Keratinocyte (primary cell): ENCODE data around the gene NPAS3. TPM values are rescaled to one million over a fixed set of nuclear protein-coding genes. Genes with fewer than 3 reads are reported as not detected.

Source experiments
- DNase-seq: peaks from one replicate; pipeline ENCODE4 v3.0.0-alpha.2; 2011; ENCODE audit warnings: low read depth, missing footprints, low spot score
- FAIRE-seq: peaks from 2 replicates; lab custom pipeline; 2011; peaks lifted over from hg19 to GRCh38; lab: Jason Lieb, UNC
- H2AFZ ChIP-seq: 2 replicates; pipeline ENCODE4 v1.6.0; 2012; ENCODE audit warnings: low read length, control low read depth, inconsistent platforms; ENCODE audit not compliant: control insufficient read depth
- H3K27ac ChIP-seq: 2 replicates; pipeline ENCODE4 v1.5.1; 2011; ENCODE audit warnings: low read length; ENCODE audit not compliant: control insufficient read depth, insufficient read depth
- H3K27me3 ChIP-seq: 3 replicates; pipeline ENCODE4 v1.6.0; 2011; ENCODE audit warnings: low read length; ENCODE audit not compliant: control insufficient read depth, insufficient read depth; ENCODE audit errors: extremely low read depth
- H3K36me3 ChIP-seq, 2 experiments: 2 replicates in 1 of 2; 3 replicates in 1 of 2; pipeline ENCODE4 v1.5.1; 2011; ENCODE audit warnings: low read length in 2 of 2, mild to moderate bottlenecking in 1 of 2; ENCODE audit not compliant: control insufficient read depth in 2 of 2, insufficient read depth in 2 of 2; ENCODE audit errors: extremely low read depth in 1 of 2
- H3K4me1 ChIP-seq: 3 replicates; pipeline ENCODE4 v1.5.1; 2011; ENCODE audit warnings: low read length; ENCODE audit not compliant: control insufficient read depth, insufficient read depth; ENCODE audit errors: extremely low read depth
- H3K4me2 ChIP-seq: 3 replicates; pipeline ENCODE4 v1.6.0; 2011; ENCODE audit warnings: low read depth, low read length; ENCODE audit not compliant: control insufficient read depth, insufficient read depth; ENCODE audit errors: extremely low read depth
- H3K4me3 ChIP-seq, 3 experiments: fragments of 200-600 bp in 1 of 3; sonication (generic) in 1 of 3; 2 replicates in 2 of 3; 3 replicates in 1 of 3; pipeline ENCODE4 v1.5.1; 2011 to 2016; ENCODE audit warnings: low read length in 3 of 3, mild to moderate bottlenecking in 3 of 3, control low read depth in 2 of 3, inconsistent platforms in 1 of 3, low read depth in 1 of 3, mixed read lengths in 1 of 3, mixed run types in 1 of 3, moderate library complexity in 1 of 3; ENCODE audit not compliant: control insufficient read depth in 2 of 3, insufficient read depth in 2 of 3; ENCODE audit errors: extremely low read depth in 1 of 3
- H3K79me2 ChIP-seq: 2 replicates; pipeline ENCODE4 v1.6.0; 2012; ENCODE audit warnings: low read length; ENCODE audit not compliant: control insufficient read depth, insufficient read depth
- H3K9ac ChIP-seq: 3 replicates; pipeline ENCODE4 v1.6.0; 2011; ENCODE audit warnings: low read length; ENCODE audit not compliant: control insufficient read depth, insufficient read depth; ENCODE audit errors: extremely low read depth
- H3K9me1 ChIP-seq: 3 replicates; pipeline ENCODE4 v1.6.0; 2011; ENCODE audit warnings: low read length; ENCODE audit not compliant: control insufficient read depth, insufficient read depth; ENCODE audit errors: extremely low read depth
- H3K9me3 ChIP-seq: 2 replicates; pipeline ENCODE4 v1.5.1; 2012; ENCODE audit warnings: low read depth, low read length; ENCODE audit not compliant: control insufficient read depth
- H4K20me1 ChIP-seq: 3 replicates; pipeline ENCODE4 v1.6.0; 2011; ENCODE audit warnings: low read length; ENCODE audit not compliant: control insufficient read depth, insufficient read depth; ENCODE audit errors: extremely low read depth
- CTCF ChIP-seq, 3 experiments: IDR thresholded peaks in 1 of 3; conservative IDR thresholded peaks in 1 of 3; optimal IDR thresholded peaks in 1 of 3; 2 replicates in 2 of 3; 3 replicates in 1 of 3; pipeline versions ENCODE3 to v1.5.1; 2011; ENCODE audit warnings: low read length in 3 of 3, mild to moderate bottlenecking in 3 of 3, moderate library complexity in 2 of 3, control low read depth in 1 of 3, inconsistent platforms in 1 of 3; ENCODE audit not compliant: insufficient read depth in 2 of 3; ENCODE audit errors: extremely low read depth in 1 of 3
- EZH2 ChIP-seq: IDR thresholded peaks from one replicate; pipeline ENCODE4 v1.6.1; 2012; ENCODE audit warnings: inconsistent platforms, mild to moderate bottlenecking, low read length, moderate library complexity
- dilution Hi-C: fragments of 300-500 bp; cut with MboI; formaldehyde crosslinking; loops from one replicate; pipeline ENCODE4 v1.7.0; 2020; ENCODE audit warnings: low sequenced_read_pairs; ENCODE audit not compliant: extremely low pct_ligation_motif_present
- polyA plus RNA-seq, 5 experiments: library from polyadenylated mRNA; depleted of rRNA in 3 of 5; stranded (reverse) in 3 of 5; stranded (forward) in 1 of 5; unstranded in 1 of 5; fragments of >200 nt; gene quantifications; 1 replicate in 1 of 5; 2 replicates in 3 of 5; 3 replicates in 1 of 5; pipeline versions ENCODE4 v1.2.1 to v1.2.3, GENCODE V29; 2011 to 2012; ENCODE audit warnings: missing spikeins in 2 of 5, low read depth in 1 of 5, low replicate concordance in 1 of 5

The NPAS3 gene
- polyA plus RNA-seq, 1 donor (not counting 4 experiments of a cell fraction or from before 2014, with no cell fraction given): 0.07 TPM

DNA sequence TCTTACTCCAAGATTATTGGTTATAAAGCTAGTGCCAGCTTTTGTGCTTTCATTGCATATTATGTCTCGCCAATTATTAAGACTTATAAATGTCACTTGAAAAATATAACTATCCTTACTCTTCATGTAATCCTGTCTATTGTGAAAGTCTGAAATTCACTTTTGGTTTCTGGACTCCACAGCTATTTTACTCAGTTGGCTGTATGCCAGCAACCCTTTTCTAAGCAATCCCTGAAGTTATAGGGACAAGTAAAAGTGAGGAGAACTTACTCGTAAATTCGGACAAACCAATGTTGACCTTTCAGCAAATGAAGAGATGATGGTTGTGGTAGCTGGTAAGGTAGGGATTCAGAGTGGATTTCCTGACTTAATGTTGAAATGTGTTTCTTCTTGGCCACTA, 196.3 kb downstream of the NPAS3 start:
- H3K4me3 ChIP-seq: no peak overlapping the region
- no peaks in the 10 kb centered on the region for H3K27me3 ChIP-seq
- H3K4me2 ChIP-seq: no peak overlapping the region
- no peaks in the 10 kb centered on the region for H4K20me1 ChIP-seq
- dilution Hi-C loops: no loop called here
- H3K4me1 ChIP-seq: no peaks in the 10 kb centered on the region
- FAIRE-seq (no peak), DNase-seq (no peak)
- no peaks in the 10 kb centered on the region for H3K79me2 ChIP-seq
- H3K9ac ChIP-seq: no peak overlapping the region
- TF ChIP-seq EZH2 (no peak), CTCF (optimal IDR thresholded peaks at IDR 0.05 in 1 of 3, IDR thresholded peaks at IDR 0.05 in 1 of 3, conservative IDR thresholded peaks at IDR 0.05 in 1 of 3; ENCODE audit: extremely low read depth in 1 of 3, insufficient read depth in 2 of 3, low read length in 3 of 3) (no peak)
- no peaks in the 10 kb centered on the region for H3K36me3 ChIP-seq
- no peaks in the 10 kb centered on the region for H3K9me3 ChIP-seq
- H3K9me1 ChIP-seq: no peaks in the 10 kb centered on the region
- H3K27ac ChIP-seq: no peak overlapping the region
- H2AFZ ChIP-seq: no peak overlapping the region

GRCh38 chr14:33150666-33151428, 212.2 kb downstream of the NPAS3 start:
- Histone ChIP-seq H3K27ac (no peak overlapping the region), H3K9me3 (no peaks in the 10 kb centered on the region), H3K9ac (no peak overlapping the region), H3K27me3 (no peaks in the 10 kb centered on the region), H3K36me3 (no peaks in the 10 kb centered on the region), H3K9me1 (no peaks in the 10 kb centered on the region), H4K20me1 (no peaks in the 10 kb centered on the region), H3K79me2 (no peaks in the 10 kb centered on the region), H2AFZ (no peak overlapping the region), H3K4me3 (no peak overlapping the region), H3K4me1 (no peaks in the 10 kb centered on the region), H3K4me2 (no peak overlapping the region)
- FAIRE-seq: no peak
- no peak for DNase-seq
- TF ChIP-seq CTCF (optimal IDR thresholded peaks at IDR 0.05 in 1 of 3, IDR thresholded peaks at IDR 0.05 in 1 of 3, conservative IDR thresholded peaks at IDR 0.05 in 1 of 3; ENCODE audit: extremely low read depth in 1 of 3, insufficient read depth in 2 of 3, low read length in 3 of 3) (no peak), EZH2 (no peak)
- dilution Hi-C loops: no loop called here
